Measurements from ENCODE around the gene ADGRL3.
"Not testable (repeated sequence)": the region's sequence is repeated elsewhere in the genome, so short reads cannot be mapped to it uniquely, and the experiment has no call there.

Gene ADGRL3

DNA sequence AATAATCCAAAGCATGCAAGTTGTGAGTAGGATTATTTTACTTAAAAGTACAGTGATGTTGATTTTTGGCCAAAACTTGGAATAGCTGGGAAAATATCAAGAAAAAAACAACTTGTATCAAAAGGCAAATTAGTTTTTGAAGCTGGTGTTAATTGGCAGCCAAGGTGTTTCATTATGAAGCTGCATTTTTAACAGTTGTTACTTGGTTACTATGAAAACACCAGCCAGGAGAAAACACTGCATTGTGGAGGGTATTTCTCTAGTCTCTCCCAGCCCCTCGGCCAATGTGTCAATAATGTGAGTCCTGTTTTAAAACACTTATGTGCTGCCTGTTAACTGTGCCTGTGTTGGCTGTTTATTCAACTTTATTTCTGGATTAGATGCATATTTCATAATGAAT is 733.4 kb downstream of the ADGRL3 start:
- no peak for DNase-seq

DNA sequence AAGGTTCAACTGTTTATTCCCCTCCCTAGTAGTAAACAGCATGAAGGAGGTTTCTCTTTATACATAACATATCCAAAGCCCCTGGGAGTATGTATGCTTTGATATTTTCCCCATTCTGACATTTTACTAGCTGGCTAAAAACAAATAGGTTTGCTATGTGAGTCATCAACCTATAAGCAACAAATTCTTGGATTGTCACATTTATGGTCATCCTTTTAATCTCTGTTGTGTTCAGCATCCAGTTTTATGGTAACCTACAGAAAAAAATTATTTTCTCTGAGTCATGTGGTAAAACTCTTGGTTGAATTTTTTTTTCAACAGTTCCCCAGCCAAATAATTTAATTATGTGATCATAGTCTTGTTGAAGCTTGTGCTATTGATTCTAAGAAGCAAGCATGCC is 734.1 kb downstream of the ADGRL3 start:
- DNase-seq: no peak

DNA sequence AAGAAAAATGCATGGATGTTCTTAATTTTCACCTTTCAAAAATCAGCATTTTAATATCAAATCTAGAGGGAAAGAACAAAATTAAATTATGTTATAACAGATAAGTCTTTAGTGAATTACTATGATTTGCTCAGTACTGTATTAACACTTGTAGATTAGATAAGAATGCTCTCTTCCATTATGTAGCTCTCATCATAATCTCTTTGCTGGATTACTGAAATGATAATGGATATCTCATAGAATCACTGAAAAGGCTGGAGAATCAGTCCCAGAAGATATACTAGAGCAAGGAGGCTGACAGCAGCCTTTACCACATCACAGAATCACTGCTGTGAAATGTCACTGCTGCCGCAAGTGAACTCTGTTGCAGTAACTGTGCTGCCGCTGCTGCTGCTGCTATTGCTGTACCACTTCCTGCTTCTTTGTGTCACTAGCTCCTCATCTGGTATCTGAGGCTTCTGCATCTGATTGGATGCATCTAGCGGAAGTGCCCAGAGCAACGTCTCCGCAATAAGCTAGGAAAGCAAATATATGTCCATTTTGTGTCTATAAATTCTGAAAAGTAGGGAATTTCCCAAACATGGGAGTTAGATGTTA is 738.2 kb downstream of the ADGRL3 start:
- DNase-seq: peak in 1 of 2 donors; percentile 20

DNA sequence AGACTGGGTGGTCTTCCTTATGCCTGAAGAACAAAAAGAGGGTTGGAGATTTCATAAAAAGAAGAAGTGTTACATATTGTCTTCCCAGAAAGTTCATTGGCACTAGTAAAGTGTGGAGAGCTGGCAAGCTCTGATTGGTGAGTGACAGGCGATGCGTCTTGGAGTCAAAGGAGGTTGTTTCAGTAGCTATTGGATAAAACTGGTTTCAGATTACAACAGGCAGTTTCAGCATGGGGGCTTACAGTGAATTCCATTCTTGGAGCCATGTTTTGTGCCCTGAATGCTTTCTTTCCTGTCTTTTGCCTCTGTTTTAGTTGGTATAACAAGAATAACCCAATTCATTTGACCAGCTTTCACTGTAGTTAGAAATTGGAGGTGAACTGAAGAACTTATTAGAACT is 750.5 kb downstream of the ADGRL3 start:
- DNase-seq: no peak

DNA sequence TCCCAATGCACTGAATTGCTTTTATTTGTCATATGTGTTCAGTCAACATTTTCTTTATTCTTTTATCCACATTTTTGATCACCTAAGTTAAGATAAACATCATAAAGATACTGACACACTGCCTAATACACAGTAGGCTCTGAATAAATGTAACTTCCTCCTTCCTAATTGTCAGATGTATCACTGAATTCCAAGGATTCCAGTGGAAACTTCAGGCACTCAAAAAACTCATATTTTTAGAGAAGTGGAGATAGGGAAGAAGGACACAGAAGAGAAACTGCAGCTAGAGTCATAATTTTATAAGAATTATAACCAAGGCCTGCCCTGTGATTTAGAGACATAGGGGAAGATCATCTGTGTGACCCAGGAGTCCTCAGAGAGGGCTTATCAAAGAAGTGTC is 753.3 kb downstream of the ADGRL3 start:
- no peak for DNase-seq

DNA sequence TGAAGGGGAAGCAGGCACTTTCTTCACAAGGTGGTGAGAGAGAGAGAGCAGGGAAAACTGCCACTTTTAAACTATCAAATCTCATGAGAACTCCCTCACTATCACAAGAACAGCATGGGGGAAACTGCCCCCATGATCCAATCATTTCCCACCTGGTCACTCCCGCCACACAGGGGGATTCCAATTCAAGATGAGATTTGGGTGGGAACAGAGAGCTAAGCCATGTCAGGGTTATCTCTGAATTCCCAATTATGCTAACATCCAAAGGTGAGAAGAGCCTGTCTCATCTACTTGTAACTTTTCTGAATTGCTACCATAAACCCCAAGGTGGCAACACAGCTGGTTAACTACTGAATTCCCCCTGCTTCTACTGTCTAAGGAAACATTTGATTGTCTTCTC is 758.5 kb downstream of the ADGRL3 start:
- DNase-seq: no peak

DNA sequence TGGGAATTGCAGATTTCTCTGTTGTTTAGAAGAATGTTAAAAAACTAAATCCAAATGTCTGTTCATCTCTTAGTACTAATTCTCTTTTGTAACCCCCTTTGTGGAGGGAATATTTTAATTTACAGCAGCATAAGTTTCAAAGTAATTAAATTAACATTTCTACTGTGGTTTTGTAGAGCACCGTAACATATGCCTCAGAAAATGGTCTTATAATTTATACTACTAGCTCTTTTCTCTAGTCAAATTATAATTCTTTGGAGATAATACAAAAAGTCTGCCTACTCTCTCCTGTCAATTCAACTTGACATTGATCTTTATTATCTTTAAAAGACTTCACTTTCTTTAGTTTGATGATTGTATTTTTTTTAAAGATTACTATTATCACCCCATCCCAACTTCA is 759.0 kb downstream of the ADGRL3 start:
- DNase-seq: no peak

DNA sequence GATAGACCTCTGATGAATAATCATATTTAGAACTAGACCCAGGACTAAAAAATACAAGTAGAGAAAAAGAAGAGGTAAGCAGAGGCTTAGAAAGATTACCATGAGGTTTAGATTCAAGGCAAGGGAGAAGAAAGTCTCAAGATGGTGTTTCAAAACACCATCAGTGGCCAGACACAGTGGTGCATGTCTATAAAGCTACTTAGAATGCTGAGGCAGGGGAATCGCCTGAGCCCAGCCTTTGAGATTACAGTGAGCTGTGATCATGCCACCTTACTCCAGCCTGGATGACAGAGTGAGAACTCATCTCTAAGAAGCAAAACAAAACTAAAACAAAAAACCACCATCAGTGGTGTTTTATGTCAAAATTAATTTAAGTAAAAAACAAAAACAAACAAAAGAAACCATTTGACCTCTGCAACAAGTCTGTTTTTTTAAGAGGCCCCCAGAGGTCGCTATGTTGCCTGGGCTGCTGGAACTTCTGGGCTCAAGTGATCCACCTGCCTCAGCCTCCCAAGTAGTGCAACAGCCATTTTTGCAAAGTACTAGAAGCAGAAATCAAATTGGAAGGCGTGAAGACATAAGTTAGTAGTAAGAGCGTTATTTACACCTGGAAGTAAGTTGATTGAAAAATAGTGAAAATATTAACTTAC is 784.3 kb downstream of the ADGRL3 start:
- DNase-seq: no peak

DNA sequence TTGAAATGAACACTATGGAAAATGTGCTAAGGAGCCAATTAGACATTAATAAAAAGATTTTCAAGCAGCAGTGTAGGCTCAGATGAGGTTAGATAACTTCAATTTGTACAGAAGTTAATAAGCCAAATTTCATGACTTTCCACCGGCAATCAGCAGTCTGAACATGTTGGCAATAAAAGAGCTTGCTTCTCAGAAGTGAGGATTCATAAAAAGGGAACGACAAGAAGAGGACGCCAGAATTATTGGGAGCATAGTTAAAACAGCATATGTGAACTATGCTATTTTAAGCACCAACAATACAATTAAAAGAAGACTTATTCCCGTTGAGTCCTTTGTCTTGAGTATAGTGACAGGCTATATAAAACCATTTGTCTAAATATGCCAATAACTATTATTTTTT is 785.3 kb downstream of the ADGRL3 start:
- no peak for DNase-seq

DNA sequence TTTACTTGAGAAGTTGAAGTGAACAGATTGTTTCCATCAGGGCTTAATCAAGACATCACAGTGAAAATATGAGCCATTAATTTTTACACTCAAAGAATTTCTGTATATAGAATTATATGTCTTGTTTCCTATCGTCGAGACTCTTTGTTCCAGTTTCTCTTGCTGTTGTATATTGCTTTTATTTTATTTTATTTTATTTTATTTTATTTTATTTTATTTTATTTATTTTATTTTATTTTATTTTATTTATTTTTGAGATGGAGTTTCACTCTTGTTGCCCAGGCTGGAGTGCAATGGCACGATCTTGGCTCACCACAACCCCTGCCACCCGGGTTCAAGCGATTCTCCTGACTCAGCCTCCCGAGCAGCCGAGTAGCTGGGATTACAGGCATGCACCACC is 786.8 kb downstream of the ADGRL3 start:
- DNase-seq: not testable (repeated sequence)

DNA sequence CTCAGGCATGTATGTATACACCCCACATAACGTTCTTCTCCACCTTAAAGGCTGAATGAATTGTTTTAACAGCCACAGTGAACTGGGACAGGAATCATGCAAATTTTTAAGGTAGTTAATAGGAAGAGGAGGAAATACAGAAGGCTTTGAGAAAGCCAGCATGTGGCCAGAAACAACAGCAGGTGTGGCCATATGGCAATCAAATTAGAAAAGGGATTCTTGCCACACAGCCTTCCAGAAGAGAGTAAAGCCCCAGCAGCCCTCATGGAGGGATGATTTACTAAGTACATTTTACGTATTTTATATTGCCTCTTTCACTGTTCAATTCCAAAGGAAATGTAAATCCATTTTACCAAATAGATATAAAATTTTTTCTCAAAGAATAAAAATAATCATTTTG is 792.2 kb downstream of the ADGRL3 start:
- no peak for DNase-seq

DNA sequence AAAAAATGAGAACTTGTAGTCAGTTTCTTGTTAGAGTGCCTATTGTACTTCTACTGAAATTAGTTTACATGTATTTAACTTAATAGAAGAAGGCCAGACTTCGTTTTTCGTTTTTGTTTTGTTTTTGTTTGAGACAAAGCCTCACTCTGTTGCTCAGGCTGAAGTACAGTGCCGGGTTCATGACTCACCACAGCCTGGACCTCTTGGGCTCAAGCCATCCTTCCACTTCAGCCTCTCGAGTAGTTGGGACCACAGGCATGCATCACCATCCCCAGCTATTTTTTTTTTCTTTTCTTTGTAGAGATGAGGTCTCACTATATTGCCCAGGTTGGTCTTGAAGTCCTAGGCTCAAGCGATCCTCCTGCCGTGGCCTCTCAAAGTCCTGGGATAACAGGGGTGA is 793.9 kb downstream of the ADGRL3 start:
- no peak for DNase-seq

DNA sequence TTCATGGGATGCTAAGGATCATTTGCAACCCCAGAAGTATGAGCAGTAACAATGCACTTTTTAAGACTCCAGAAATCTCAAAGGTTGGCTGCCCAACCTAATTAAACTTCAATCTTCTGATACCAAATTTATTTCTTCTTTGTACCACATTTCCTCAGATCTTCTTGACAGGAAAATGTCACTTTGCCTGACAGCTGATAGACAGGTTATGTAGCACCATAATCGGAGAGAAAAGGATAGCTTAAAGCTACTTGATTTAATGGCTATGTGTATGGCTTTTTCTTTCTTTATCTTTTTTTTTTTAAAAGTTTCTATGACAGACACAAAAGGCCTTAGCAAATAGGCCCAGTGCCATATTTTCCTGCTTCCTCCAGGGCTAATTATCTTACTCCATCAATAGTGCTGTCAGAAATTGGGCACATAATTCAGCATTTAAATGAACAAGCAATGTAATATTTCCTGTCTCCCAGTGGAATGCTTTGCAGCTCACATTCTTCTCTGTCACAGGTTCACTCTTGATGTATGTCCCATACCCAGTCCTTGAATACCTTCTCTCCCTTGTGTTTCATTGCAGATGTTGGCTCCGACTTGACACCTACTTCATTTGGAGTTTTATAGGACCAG is 795.7 kb downstream of the ADGRL3 start:
- no peak for DNase-seq

DNA sequence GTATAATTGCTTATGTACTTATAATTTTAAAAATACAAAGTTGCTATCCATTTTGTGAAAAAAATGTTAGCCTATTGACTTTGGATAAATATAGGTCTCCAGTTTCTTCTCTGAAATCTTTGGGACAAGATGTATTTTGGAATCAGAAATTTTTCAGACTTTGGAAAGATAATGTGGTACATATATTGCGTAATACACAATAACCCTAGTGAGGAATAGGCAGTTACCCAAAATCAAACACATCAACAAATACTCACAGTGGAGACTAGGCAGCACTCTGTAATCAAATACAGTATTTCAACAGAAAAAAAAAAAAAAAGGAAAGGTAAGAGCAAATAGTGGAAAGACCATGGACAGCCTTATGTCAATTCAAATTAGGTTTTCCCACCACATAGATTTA is 796.8 kb downstream of the ADGRL3 start:
- DNase-seq: no peak

DNA sequence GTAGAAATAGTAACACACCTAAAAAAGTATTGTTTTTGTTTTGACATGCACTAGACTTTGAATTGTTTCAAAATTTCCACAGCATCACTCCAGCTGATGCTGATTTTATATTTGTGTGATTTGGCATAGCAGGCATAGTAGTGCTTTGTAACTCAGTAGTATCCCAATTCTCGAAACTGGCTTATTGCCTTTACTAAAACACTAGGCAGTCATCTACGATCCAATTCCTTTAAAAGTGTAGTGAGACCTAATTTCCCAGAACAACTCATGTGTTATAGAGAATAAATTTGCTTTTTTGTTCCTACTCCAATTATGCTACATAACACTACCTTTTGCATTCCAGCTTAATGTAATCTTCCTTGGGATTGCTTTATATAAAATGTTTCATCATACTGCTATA is 797.7 kb downstream of the ADGRL3 start:
- DNase-seq: no peak

DNA sequence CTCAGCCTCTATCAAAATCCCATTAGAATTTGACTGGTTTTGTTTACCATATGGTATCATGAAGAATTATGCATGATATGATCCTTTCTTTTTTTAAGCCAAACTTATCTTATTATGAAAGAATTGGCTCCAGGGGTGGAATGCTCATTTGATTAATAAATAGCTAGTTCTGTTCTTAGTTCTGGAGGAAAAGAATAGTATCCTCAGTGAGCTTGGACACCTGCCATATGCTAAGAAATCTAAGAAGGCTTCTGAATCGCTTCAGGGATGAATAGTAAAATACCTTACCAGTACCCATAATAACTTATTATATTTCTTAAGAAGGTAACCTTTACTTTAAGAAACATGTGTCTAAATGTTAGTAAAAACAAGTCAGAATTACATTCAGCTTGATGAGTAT is 803.6 kb downstream of the ADGRL3 start:
- DNase-seq: no peak

DNA sequence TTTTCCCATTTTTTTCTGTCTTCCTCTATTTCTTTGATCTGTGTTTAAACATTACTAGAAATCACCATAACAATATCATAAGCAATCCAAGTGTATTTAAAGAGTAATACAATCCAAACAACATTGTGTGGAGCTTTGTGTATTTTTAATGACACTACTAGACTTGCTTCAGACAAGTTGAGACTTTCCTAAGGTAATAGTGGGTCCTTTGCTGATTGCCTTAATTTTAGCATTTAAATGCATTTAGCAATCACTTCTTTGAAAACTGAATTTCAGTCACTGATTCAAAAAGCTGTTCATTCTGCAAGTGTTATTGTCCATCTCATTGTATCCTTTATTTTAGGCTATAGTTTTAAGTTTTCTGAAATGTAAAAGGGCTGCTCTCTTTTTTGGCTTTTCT is 804.8 kb downstream of the ADGRL3 start:
- no peak for DNase-seq

DNA sequence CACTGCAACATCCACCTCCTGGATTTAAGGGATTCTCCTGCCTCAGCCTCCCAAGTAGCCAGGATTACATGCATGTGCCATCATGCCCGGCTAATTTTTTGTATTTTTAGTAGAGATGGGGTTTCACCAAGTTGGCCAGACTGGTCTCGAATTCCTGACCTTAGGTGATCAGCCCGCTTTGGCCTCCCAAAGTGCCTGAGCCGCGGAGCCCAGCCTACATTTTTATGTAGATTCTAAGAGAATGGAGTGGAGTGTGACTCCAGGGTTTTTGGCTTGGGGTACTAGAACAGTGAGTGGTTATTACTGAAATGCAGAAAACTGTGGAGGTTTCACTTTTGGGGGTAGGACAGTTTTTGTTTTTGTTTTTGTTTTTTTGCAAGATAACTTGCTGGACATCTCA is 806.0 kb downstream of the ADGRL3 start:
- DNase-seq: no peak

DNA sequence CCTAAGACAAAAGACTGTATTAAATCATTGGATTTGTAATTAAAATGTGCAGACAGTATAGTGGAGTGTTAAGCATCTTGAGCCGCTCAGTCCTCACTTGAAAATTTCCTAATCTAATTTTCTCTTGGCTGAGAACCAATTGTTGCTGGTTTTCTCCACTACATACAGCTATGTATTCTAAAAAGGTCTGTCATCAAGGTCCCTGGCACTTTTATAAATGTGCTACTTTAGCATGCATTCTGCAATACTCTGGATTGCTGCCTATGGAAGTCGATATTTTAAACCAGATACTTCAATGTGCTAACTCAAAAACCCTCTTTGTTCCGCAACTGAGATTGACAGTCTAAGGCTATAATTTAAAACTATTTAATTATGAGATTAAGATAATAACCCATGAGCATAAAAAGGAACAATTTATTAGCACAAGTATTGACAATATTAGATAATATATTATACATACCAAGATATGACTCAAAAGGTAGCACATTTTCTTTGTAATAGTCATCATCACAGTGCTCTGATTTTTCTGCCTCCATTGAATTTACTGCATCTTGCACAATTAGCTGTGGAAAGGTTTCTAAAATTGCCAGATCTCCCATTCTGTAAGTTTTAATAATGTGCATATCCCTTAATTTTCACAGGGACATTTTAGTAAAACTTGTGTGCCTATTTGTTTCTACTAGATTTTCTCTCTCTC is 815.1 kb downstream of the ADGRL3 start:
- DNase-seq: no peak

DNA sequence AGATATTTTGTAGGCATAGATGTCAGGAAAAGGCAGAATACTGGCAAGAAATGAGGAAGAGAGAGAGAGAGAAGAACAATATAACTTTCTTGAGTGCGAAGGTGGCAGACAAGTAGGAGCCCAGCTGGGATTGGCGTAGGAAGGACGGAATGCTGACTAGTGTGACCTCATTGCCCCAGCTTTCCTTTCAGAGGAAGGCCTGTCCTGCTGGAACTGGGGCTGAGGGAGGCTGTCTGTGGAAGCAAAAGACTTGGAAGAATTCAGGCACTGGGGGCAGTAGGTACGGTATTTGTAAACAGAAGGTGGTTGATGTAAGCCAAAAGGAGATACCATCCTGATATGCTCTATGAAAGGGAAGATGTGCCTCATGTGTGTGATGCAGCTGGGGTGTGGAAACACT is 818.4 kb downstream of the ADGRL3 start:
- no peak for DNase-seq

DNA sequence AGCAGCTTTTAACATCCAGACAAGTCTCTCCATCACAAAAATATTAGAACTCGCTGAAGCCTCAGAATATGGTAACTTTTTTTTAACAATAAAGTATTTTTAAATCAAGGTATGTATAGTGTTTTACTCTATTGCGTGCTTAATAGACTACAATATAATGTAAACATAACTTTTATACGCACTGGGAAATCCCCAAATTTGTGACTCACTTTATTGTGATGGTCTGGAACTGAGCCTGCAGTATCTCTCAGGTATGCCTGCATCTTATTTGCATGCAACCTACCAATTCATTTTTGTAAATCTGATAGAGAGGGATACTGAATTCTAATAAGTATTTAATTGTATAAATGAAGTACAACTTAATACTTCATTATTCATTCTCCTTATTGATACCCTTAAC is 823.5 kb downstream of the ADGRL3 start:
- no peak for DNase-seq

DNA sequence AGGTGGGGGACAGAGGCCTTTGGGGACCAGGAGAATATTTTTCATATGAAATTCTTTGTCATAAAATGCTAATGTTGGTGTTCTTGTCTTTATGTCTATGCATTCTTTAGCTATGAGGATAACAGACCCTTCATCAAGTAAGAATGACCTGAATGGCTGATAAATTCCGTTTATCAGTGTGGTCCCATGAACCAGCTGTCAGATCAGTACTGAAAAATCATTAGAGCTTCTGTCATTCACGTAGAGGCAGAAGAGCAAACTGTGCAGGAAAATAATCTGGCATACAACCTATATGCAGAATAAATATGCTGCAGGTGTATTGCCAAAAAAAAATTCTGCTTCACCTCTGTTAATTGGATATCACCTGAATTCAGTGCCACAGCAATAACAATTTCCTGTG is 828.6 kb downstream of the ADGRL3 start:
- DNase-seq: no peak

DNA sequence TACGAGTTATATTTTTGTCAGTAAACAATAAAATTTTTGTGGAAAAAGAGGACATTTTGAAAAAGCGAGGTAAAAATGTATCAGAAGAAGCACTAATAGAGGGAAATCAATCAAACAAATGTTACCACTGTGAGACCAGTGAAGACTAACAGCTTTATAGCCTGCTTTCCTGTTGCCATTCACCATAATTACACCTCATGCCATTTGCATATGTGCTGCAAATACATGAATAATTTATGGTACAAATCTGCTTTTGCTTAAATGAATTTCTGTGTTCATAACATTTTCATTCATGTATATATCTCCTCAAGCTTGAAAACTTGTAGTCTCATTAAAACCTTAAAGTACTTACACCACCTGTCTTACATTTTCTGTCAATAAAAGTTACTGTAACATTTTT is 830.8 kb downstream of the ADGRL3 start:
- no peak for DNase-seq

DNA sequence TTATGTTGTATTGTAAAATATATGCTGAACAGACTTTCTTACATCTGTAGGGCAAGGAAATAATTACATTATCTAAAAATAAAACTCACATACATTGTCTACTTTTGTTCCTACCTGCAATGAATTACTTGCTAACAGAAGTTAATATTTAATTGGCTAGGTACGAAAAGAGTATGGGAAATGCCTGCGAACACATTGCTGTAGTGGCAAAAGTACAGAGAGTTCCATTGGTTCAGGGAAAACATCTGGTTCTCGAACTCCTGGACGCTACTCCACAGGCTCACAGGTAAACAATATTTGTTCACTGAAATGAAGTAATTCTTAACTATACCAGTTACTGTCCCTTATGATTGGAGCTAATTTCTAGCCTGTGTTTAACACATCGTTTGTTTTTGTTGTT is 837.4 kb downstream of the ADGRL3 start:
- no peak for DNase-seq
